HG03521 (cell line): ENCODE data around the gene SEMA5A.
A peak's percentile ranks its signal among the peaks of the same experiment; 100 is the strongest.

Experiments used
- ATAC-seq: cut with Tn5 transposase; IDR thresholded peaks from one replicate; pipeline ENCODE4 v1.9.1; 2021; ENCODE audit warnings: mild to moderate bottlenecking, moderate library complexity; ENCODE audit not compliant: unreplicated experiment

Gene SEMA5A

DNA sequence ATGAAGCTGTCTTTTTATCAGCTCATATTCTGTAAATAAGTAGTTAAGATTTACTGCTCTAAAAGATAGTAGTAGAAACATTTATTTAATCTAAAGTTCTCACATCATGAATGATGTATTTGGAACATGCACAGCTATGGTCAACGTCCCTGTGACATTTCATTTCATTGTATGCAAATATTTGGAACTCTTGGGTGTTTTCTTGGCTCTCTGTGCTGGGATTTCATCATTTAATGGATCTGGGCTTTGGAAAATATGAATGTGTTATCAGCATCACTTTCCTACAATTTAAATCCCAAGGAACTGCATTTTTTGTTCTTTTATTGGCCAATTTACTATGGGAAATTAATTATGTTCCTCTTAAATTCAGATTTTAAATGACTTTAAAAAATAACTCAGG is 462.9 kb downstream of the SEMA5A start:
- ATAC-seq = no peak

GRCh38 chr5:9072701-9073100 is 473.2 kb downstream of the SEMA5A start:
- ATAC-seq = no peak

DNA sequence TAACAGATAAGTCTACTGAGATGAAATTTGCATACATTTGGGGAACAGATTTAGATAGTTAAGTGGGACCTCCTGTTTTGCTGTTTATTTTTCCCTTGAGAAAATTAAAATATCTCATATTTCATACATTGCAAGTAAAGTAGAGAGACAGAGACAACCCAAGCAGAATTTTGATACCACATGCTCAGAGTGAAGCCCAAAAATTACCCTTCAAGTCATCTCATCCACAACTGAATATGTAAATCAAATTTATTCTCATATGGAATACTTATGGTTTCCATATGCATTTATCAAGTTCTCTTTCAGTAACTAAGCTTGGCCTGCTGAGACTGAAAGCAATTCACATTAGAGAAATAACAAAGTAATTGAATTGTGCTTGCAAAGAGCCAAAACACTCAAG is 474.4 kb downstream of the SEMA5A start:
- no peak for ATAC-seq

- ATAC-seq = no peak
Measured at GRCh38 chr5:9071074-9071473, 474.8 kb downstream of the SEMA5A start.

- ATAC-seq = no peak
Measured at GRCh38 chr5:9069650-9070049, 476.2 kb downstream of the SEMA5A start.

- ATAC-seq = no peak
Measured at GRCh38 chr5:9067154-9067553, 478.7 kb downstream of the SEMA5A start.

DNA sequence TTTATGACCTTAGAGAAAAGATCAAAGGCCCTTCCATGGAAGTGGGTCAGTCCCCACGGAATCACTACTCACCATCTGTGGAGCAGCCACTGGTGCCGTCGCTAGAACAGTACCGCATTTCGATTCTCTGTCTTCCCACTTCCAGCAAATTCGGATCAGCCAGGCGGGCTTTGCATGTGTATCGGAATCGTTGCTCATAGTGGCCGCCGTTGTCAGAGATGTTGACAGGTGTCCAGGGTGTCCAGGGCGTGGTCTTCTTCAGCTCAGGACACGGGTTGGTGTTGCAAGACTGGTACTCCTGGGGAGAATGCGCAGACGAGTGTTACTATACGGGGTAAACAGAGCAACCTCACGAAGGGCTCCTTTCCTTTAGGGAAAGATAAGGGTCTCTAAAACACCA is 479.5 kb downstream of the SEMA5A start:
- no peak for ATAC-seq

GRCh38 chr5:9063615-9064245 is 482.1 kb downstream of the SEMA5A start:
- ATAC-seq = no peak

DNA sequence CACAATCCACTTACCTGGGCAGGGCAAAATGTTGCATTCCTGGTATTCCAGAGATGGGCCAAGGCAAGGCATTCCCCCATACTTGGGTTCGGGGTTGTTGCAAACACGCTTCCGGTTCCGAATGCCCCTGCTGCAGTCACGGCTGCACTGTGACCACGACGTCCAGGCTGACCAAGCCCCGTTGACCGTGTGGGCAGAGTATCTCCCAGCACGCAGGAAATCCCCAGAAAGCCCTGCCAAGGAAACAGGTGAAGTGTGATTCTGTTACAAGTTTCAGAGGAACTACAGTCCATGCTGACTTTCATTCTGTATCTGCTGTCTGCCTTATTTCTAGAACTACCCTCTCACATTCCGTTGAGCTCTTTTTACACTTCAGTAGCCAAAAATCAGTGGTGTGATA is 483.0 kb downstream of the SEMA5A start:
- peak; percentile 59 for ATAC-seq

DNA sequence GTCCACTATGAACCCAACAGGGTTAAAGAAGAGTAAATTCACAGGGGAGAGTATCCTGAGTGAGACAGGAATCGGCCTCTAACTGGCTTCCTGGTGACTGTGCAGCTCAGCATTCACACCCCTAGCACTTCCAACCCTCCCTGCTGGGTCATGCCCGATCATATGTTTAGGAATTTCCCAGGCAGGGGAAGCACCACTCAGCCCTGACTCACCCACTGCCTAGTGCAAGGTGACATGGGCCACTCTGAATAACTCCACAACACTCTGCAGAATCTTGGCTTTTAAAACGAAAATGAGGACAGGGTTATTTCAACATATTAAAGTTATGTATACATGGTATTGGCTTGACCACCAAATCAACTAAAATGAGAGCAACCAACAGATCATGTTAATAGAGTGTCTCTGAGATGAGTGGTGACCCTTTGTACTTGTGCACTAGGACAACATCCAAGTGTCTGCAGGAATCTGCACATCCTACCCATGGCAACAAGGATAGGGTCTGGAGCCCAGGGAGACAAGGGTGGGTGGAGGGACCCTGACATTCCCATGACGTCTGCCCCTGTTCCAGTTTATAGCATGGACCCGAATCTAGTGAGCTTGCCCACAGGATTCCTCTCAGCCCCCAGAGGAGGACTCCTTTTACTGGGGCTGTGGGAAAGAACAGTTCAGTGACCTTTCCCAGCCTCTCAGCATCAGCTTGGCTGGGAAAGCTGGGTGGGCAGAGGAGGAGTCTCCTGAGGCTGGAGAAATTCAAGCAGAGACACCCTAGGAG is 485.8 kb downstream of the SEMA5A start:
- no peak for ATAC-seq

DNA sequence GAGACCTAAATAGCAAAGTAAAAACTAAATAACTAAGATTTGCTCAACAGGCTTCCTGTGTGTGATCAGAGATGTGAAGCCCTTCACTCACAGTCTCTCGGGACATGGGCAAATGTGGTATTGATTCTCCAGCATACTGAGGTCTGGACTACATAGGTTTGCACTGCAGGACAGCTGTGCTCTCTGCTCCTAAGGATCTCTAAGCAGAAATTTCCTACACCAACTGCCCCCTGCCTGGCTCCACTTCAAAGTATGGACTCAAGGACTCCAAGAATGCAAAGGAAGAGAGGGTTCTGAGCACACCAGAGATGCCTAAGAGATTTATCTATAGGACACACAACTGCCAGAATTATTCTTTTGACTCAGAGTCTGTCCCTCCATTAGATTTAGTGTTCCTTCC is 487.2 kb downstream of the SEMA5A start:
- ATAC-seq = no peak

DNA sequence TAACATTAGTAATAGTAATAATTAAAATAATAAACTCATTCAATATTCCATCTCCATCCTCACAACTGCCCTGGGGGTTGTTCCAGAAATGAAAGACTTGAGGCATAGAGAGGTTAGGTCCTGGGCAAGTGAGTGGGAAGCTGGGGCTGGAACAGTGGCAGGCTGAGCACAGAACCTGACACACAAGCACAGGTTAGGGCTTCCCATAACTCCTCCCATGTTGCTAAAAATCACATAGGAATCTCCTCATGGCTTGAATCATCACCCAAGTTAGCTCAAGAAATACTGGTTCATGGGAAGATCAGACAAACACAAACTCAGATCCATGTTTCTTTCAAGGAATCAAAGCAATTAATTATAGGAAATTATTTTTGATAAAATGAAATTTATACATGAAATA is 487.7 kb downstream of the SEMA5A start:
- ATAC-seq = no peak

GRCh38 chr5:9057406-9058000 is 488.4 kb downstream of the SEMA5A start:
- ATAC-seq = no peak

DNA sequence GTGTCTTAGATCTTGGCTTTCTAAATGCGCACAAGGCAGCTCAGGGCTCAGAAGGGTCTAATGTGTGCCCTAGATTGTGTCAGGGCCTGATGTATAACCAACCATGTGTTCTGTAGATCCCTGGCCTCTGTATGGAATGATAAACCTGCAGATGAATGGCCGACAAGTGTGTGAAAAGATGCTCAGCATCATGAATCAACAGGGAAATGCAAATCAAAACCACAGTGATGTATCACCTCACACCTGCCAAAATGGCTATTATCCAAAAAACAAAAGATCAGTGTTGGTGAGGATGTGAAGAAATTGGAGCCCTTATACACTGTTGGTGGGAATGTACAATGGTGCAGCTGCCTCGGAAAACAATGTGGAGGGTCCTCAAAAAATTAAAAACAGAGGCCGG is 489.8 kb downstream of the SEMA5A start:
- ATAC-seq = no peak

- ATAC-seq = no peak
Measured at GRCh38 chr5:9054821-9055589, 490.9 kb downstream of the SEMA5A start.

DNA sequence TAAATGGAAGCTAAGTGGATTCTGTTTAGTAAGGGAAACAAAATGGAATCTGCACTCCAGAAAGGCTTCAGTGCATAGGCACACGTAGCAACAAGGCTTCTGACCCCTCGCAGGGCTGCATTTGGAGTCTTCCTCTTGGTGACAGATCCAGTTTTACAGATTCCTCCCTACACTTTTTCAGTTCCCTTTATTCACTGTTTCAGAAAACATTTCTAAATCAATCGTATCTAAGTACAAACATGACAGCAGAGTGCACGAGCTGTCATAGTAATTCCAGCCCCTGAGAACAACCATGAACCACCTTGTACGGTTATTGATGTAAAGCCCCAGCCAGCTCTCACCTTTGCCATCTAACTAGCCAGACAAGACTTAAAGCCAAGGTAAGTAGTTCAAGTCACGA is 491.6 kb downstream of the SEMA5A start:
- ATAC-seq = no peak

GRCh38 chr5:9052421-9052820 is 493.5 kb downstream of the SEMA5A start:
- ATAC-seq = no peak

DNA sequence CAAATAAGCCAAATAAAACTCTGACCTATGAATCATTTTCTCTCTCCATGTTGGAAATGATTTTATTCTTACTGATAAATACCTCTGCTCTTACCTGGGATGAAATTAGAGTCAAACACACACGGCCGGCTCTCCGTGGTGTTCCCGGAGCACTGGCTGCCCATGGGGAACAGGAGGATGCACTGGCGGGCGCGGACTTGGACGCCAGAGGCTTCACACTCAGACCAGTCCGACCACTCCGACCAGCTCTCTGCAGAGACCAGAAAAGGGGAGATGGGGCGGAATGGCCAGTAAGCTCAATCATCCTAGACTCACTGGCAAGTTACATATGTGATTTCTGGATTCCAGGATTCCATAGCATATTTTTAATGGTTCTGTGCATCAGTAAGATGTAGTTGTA is 494.1 kb downstream of the SEMA5A start:
- ATAC-seq = no peak

- ATAC-seq = no peak
Measured at GRCh38 chr5:9047932-9048331, 497.9 kb downstream of the SEMA5A start.

GRCh38 chr5:9046756-9047481 is 499.0 kb downstream of the SEMA5A start:
- ATAC-seq = no peak

DNA sequence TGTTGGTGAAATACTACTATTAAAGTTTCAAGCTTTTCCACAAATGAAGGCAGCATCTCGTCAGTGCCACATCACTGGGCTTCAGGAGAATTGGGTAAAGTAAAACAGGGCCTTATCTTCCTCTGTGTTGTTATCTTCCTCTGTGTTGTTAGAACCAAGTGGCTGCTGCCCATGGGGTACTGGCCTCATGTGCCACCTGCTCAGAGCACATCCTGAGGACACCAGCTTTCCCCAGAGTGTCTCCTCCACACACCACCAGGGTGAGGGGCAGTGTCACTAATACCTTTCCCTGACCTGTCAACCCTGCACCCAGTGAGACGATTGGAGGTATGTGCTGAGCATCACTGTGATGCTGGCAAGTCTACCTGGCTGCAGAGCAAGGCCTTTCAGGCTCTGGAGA is 499.9 kb downstream of the SEMA5A start:
- ATAC-seq = no peak
